NCI-H524 treated with DMSO at 0.1 percent for 48 hours (cell line): ENCODE results near the gene EVX1.

Source experiments
- DNase-seq: peaks from one replicate; lab custom pipeline; 2025; lab: John Stamatoyannopoulos, UW

EVX1 gene

GRCh38 chr7:27235387-27236311, 7.0 kb upstream of the EVX1 start:
- DNase-seq: no peak

- DNase-seq: no peak
Observed at GRCh38 chr7:27237735-27238334, 4.8 kb upstream of the EVX1 start.

DNA sequence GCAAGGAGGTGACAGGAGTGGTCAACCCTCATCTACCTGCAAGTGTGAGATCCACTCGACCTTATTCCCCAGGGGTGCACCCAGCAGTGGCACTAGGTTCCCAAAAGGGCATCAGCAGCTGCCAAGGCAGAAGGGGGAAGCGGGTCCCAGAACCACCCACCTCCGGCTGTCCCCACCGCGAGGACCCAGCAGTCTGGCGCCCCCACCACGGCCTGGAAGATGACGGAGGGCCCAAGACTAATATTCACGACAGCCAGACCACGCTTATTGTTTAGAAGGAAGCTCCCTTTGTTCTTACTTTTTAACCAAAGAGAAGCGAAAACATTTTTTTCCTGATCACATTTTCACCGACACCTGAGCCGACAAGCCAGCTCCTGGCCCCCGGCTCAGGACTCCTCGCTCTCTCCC, 3.6 kb upstream of the EVX1 start:
- no peak for DNase-seq

DNA sequence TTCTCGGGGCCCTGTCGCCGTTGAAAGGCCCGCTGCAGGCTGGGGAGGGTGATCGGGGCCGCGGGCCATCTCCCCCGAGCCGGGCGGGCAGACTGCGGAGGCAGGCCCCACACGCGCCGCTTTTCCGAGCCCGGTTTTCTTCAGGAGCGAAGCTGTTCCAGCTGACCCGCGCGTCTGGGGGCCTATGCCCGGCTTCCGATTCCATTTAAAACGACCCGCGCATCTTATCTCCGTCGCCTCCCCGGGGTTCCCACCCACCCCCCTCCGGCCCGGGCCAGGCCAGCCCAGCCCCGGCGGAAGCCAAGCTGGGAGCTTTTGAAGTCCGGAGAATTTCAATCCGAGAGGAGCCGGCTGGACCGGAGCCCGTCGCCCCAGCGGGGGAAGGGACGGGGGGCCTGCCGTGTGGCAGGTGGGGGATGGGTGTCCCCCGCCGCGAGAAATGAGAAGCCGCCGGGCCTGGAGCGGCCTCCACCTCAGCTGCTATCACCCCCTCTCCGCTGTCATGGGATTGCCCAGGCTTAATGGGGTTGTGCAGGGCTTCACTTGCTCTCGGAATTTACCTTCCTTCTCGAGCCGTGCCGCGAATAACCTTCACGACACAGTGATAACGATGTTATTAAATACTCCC, 3.1 kb upstream of the EVX1 start:
- no peak for DNase-seq

- DNase-seq: peak; percentile 7
Observed at GRCh38 chr7:27240015-27240731, 2.4 kb upstream of the EVX1 start.

DNA sequence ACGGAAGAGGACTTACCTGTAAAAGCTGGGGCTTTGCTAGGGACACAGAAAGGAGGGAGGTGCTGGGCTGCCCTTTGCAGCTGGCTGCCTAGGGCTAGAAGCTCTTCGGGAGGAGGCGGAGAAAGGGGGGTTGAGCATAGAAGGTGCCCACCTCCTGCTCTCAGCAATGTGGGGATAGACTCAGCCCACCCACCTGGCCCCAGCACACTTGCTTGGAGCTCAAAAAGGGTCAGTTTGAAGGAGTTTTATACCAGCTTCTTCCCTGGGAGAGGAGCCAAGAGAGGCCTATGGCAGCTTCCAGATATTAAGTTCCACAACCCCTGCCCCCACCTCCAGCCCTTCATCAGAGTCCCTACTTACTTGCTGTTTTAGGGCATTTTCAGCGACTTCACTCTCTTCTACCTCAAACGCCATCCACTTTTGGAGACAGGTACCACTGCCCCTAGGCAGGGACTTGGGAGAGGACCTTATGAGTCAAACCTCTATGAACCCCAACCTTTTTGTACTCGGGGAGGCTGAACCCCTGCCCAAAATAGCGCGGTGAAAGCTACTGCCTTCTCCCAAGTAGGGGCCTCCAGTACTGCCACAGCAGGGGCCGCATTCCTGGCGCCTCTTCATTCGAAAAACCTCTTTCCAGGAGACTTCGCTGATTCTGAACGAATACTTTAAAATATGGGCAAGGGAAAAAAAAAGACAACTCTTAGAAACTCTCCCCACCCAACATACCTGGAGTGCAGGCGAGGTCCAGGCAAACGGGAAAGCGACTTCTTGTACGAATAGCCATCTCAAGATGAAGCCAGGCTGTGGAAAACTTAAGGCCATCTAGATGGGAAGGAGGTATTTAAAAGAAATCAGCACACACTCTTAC, 1.2 kb upstream of the EVX1 start:
- no peak for DNase-seq

- DNase-seq: no peak
Observed at GRCh38 chr7:27242154-27242553, 448 bp upstream of the EVX1 start.

DNA sequence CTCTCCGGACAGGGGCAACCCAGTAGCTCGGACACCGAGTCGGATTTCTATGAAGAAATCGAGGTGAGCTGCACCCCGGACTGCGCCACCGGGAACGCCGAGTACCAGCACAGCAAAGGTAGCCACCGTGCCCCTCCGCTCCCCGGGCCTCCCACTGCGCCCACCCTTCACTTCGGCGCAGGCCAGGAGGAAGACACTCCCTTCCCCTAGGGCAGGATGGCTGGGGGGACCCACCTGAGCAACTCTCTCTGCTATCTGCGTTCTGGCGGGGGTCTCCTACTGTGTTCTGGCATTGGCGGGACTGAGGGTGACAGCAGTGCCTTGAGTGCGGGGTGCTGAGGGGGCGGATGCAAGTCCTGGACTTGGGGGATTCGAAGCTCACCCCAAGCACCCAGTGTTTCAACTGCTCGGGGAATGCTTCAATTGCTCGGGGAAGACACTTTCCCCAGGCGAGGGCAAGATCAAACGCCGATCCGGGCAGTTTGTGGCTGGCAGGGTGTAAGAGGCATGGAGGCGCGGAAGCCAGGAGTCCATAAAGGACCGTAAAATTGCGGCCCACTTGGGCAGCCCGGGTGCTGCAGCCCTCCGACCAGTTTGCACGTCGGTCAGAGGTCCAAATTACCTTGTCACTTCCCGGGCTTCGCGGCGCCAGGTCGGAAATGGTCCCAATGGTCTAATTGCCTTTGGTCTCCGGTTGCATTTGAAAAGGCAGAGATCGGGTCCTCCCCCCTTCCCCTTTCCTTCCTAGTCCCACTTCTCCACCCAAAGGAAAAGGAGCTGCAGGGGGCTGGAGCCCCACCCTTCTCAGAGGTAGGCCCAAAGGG, 950 bp downstream of the EVX1 start:
- no peak for DNase-seq

DNA sequence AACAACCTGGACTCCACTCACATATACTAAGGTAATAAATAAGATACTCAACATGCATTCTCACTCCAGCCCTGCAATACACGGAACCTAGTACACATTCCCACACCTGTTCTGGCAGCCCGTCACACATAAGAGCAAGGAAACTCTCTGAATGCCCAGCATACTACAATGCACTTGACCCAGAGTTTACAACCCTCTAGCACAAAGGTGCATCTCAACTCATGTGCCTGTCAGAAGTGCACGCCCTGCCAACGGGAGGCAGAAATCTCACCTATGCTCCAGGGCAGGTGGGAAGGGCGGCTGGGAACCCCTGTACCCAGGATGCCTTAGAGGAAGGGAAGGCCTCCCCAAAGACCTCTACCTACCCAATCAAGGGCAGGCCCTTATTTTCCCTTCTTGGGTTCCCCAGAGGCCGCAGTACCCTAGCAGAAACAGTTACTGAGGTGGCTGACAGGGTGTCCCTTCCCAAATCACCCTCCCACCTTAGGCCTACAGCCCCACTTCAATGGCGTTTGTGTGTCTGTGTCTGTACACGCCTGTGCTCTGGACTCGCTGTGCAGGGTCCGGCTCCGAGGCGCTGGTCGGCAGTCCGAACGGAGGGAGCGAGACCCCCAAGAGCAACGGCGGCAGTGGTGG, 2.0 kb downstream of the EVX1 start:
- no peak for DNase-seq

GRCh38 chr7:27245124-27245797, 2.7 kb downstream of the EVX1 start:
- no peak for DNase-seq

GRCh38 chr7:27245798-27246691, 3.4 kb downstream of the EVX1 start:
- DNase-seq: no peak

- DNase-seq: no peak
Observed at GRCh38 chr7:27247000-27247399, 4.4 kb downstream of the EVX1 start.

GRCh38 chr7:27247452-27248426, 5.1 kb downstream of the EVX1 start:
- no peak for DNase-seq

DNA sequence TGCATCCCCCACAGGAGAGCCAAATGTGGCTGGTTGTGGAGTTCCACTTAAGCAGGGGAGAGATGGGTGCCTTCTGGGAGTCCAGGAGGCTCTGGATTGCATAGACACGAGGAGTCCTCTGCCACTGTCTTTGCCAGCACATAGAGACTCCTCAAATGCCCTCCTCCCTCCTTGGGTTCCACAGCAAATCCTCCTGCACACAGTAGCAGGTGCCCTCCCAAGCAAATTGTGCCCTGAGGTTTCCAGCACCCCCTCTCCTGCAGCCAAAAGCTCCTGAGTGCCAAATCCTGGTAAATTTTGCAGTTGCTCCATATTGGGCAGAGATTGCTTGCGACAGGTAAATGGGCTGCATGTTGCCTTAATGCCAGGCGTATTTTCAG, 5.8 kb downstream of the EVX1 start:
- no peak for DNase-seq

GRCh38 chr7:27248911-27249723, 6.5 kb downstream of the EVX1 start:
- no peak for DNase-seq
